GM21717 (cell line): ENCODE results near the gene PCSK4.
"Not testable (repeated sequence)": the region's sequence is repeated elsewhere in the genome, so short reads cannot be mapped to it uniquely, and the experiment has no call there.

Experiments used
- ATAC-seq: cut with Tn5 transposase; IDR thresholded peaks from one replicate; pipeline ENCODE4 v1.9.1; 2021; ENCODE audit warnings: mild to moderate bottlenecking, moderate library complexity; ENCODE audit not compliant: unreplicated experiment

The PCSK4 gene

GRCh38 chr19:1522838-1523237 is 32.7 kb upstream of the PCSK4 start:
- ATAC-seq, result no peak

- no peak for ATAC-seq
Measured at GRCh38 chr19:1522061-1522460, 31.9 kb upstream of the PCSK4 start.

- ATAC-seq, result no peak
Measured at GRCh38 chr19:1521636-1522035, 31.5 kb upstream of the PCSK4 start.

GRCh38 chr19:1520203-1520780 is 30.1 kb upstream of the PCSK4 start:
- ATAC-seq, result no peak

GRCh38 chr19:1519802-1520201 is 29.7 kb upstream of the PCSK4 start:
- ATAC-seq, result not testable (repeated sequence)

- ATAC-seq, result no peak
Measured at GRCh38 chr19:1518471-1518870, 28.3 kb upstream of the PCSK4 start.

GRCh38 chr19:1516395-1516753 is 26.2 kb upstream of the PCSK4 start:
- no peak for ATAC-seq

- no peak for ATAC-seq
Measured at GRCh38 chr19:1514986-1515721, 25.0 kb upstream of the PCSK4 start.

- ATAC-seq, result no peak
Measured at GRCh38 chr19:1514295-1514661, 24.1 kb upstream of the PCSK4 start.

GRCh38 chr19:1513499-1514294 is 23.5 kb upstream of the PCSK4 start:
- ATAC-seq, result no peak

- ATAC-seq, result no peak
Measured at GRCh38 chr19:1512671-1513498, 22.7 kb upstream of the PCSK4 start, which contains the start of gene ADAMTSL5. TSS of gene ADAMTSL5 (minus strand) at chr19:1513019. CDS start at chr19:1510943, 2,076 bp downstream.

- no peak for ATAC-seq
Measured at GRCh38 chr19:1511318-1512317, 21.5 kb upstream of the PCSK4 start.

GRCh38 chr19:1510807-1511206 is 20.7 kb upstream of the PCSK4 start:
- ATAC-seq, result no peak

GRCh38 chr19:1510442-1510806 is 20.3 kb upstream of the PCSK4 start:
- no peak for ATAC-seq

- no peak for ATAC-seq
Measured at GRCh38 chr19:1509602-1510441, 19.7 kb upstream of the PCSK4 start.

- ATAC-seq, result no peak
Measured at GRCh38 chr19:1508507-1508856, 18.3 kb upstream of the PCSK4 start.

GRCh38 chr19:1507763-1508506 is 17.8 kb upstream of the PCSK4 start:
- ATAC-seq, result no peak

GRCh38 chr19:1507192-1507660 is 17.1 kb upstream of the PCSK4 start:
- no peak for ATAC-seq
